K562 (cell line): ENCODE results near the gene ATP13A1. TPM values are rescaled to one million over a fixed set of nuclear protein-coding genes. Genes with fewer than 3 reads are reported as not detected.
A peak's percentile ranks its signal among the peaks of the same experiment; 100 is the strongest.

ENCODE experiments used
- ATF4 ChIP-seq: fragments of 450-650 bp; formaldehyde crosslinking; IDR thresholded peaks from 2 replicates; pipeline ENCODE4 v1.4.0; 2022; ENCODE audit warnings: mild to moderate bottlenecking, moderate library complexity
- BDP1 ChIP-seq: IDR thresholded peaks from 3 replicates; pipeline ENCODE4 v1.6.1; 2011; ENCODE audit not compliant: insufficient read length, insufficient read depth
- ELF2 ChIP-seq: fragments of 250-450 bp; sonication (Bioruptor Pico); IDR thresholded peaks from 2 replicates; pipeline ENCODE4 v1.5.0; 2021; ENCODE audit warnings: mild to moderate bottlenecking
- ELF4 ChIP-seq: fragments of 450-650 bp; formaldehyde crosslinking; IDR thresholded peaks from 2 replicates; pipeline ENCODE4 v1.4.0; 2022; ENCODE audit warnings: missing genetic modification characterization
- JUND ChIP-seq, 2 experiments: IDR thresholded peaks; 2 replicates in 1 of 2; 3 replicates in 1 of 2; pipeline ENCODE4 v1.6.1; 2011; ENCODE audit warnings: borderline replicate concordance in 2 of 2, low read depth in 2 of 2, low read length in 2 of 2, improper control_type of control experiment in 1 of 2, missing biosample characterization in 1 of 2, missing genetic modification characterization in 1 of 2, missing genetic modification reagents in 1 of 2
- KDM1A ChIP-seq, 2 experiments: fragments of 450-650 bp; IDR thresholded peaks; 2 replicates each; pipeline ENCODE4 v1.6.1; 2016; ENCODE audit warnings: mild to moderate bottlenecking in 2 of 2
- NR0B1 ChIP-seq: fragments of 450-650 bp; IDR thresholded peaks from one replicate; pipeline ENCODE4 v1.6.1; 2018; ENCODE audit warnings: mild to moderate bottlenecking, moderate library complexity; ENCODE audit not compliant: partially characterized antibody
- POLR2A ChIP-seq: fragments of 450-650 bp; conservative IDR thresholded peaks from 2 replicates; pipeline ENCODE4 v1.6.1; 2016
- STAT5B ChIP-seq: fragments of 250-450 bp; sonication (Bioruptor Pico); IDR thresholded peaks from 2 replicates; pipeline ENCODE4 v1.8.0; 2021; ENCODE audit warnings: mild to moderate bottlenecking, inconsistent platforms
- TAF7 ChIP-seq: fragments of 450-650 bp; IDR thresholded peaks from 2 replicates; pipeline ENCODE4 v1.6.1; 2016; ENCODE audit warnings: missing genetic modification characterization, missing compliant biosample characterization
- TCF3 ChIP-seq: sonication (generic); formaldehyde crosslinking; IDR thresholded peaks from 2 replicates; pipeline ENCODE4 v1.4.0; 2020; ENCODE audit warnings: mild to moderate bottlenecking, missing genetic modification reagents
- TOE1 ChIP-seq, 2 experiments: fragments of 450-650 bp in 1 of 2; sonication (generic) in 1 of 2; formaldehyde crosslinking in 1 of 2; IDR thresholded peaks; 2 replicates each; pipeline versions ENCODE4 v1.7.1 to v1.8.0; 2016 to 2022; ENCODE audit warnings: borderline replicate concordance in 2 of 2, mild to moderate bottlenecking in 2 of 2, antibody characterized with exemption in 1 of 2, inconsistent platforms in 1 of 2, low read depth in 1 of 2, missing genetic modification reagents in 1 of 2, moderate library complexity in 1 of 2
- TSHZ1 ChIP-seq: fragments of 250-450 bp; sonication (Bioruptor Pico); IDR thresholded peaks from 2 replicates; pipeline ENCODE4 v1.4.0; 2020; ENCODE audit warnings: mild to moderate bottlenecking, moderate library complexity
- ZBTB49 ChIP-seq: sonication (generic); formaldehyde crosslinking; IDR thresholded peaks from 2 replicates; pipeline ENCODE4 v1.8.0; 2022; ENCODE audit warnings: missing genetic modification reagents, mild to moderate bottlenecking, borderline replicate concordance
- ZFP36 ChIP-seq: fragments of 150-350 bp; IDR thresholded peaks from 2 replicates; pipeline ENCODE4 v1.6.1; 2018; ENCODE audit warnings: low read length, low read depth; ENCODE audit not compliant: partially characterized antibody
- ZNF165 ChIP-seq: fragments of 250-450 bp; sonication (Bioruptor Pico); IDR thresholded peaks from 2 replicates; pipeline ENCODE4 v1.4.0; 2020; ENCODE audit warnings: borderline replicate concordance
- ZNF589 ChIP-seq: fragments of 200-800 bp; sonication (Bioruptor generic); IDR thresholded peaks from 2 replicates; pipeline ENCODE4 v1.6.1; 2016; ENCODE audit warnings: low read depth, missing genetic modification characterization, missing compliant biosample characterization
- ZNF696 ChIP-seq: fragments of 250-450 bp; sonication (Bioruptor Pico); conservative IDR thresholded peaks from 2 replicates; pipeline ENCODE4 v1.4.0; 2020; ENCODE audit warnings: mild to moderate bottlenecking, moderate library complexity
- polyA plus RNA-seq, 8 experiments: library from polyadenylated mRNA; depleted of rRNA in 4 of 8; stranded (reverse) in 5 of 8; unstranded in 3 of 8; fragments of >200 nt; fragmentation: Nextera tagmentation in 2 of 8; fragmentation: Illumina TruSeq in 1 of 8; extraction: Ambion mirVana in 2 of 8; extraction: Trizol in 1 of 8; gene quantifications; 2 replicates each; pipeline versions ENCODE4 v1.2.1 to v1.2.3, GENCODE V29; 2011 to 2014; ENCODE audit warnings: inconsistent platforms in 1 of 8, missing spikeins in 1 of 8
- total RNA-seq, 7 experiments: library from RNA; depleted of rRNA in 6 of 7; stranded (reverse); fragments of >200 nt in 6 of 7; fragmentation: Illumina TruSeq in 2 of 7; extraction: Trizol in 2 of 7; gene quantifications; 2 replicates each; pipeline versions ENCODE4 v1.2.1 to v1.2.3, GENCODE V29; 2011 to 2021; ENCODE audit warnings: low replicate concordance in 1 of 7

The ATP13A1 gene
- total and polyA plus RNA-seq, 9 of the 15 experiments (the other 6 are each of a cell fraction or from before 2014, with no cell fraction given): 0.90 to 83.8 (median 23.1) TPM

GRCh38 chr19:19606021-19606420 lies 57.5 kb downstream of the ATP13A1 start (continued):
- TF ChIP-seq ATF4 (no peak), ELF2 (CRISPR knock-in tag) (no peak), ZNF696 (CRISPR knock-in tag) (no peak), JUND (IDR thresholded peaks at IDR 0.05; ENCODE audit: borderline replicate concordance, low read depth, low read length) (0 out of 2 replicates have a peak, but pooled peaks have one; percentile 6), JUND (tag; IDR thresholded peaks at IDR 0.05; ENCODE audit: borderline replicate concordance, low read depth, low read length) (no peak; the same call in 2 of the 3 replicates), TAF7 (tag) (no peak), ELF4 (CRISPR knock-in tag) (no peak), STAT5B (CRISPR knock-in tag) (no peak), ZNF589 (CRISPR knock-in tag) (no peak), KDM1A (IDR thresholded peaks at IDR 0.05) (0 out of 4 replicates have a peak, but pooled peaks of 1 of the 2 experiments have one; percentile 15), ZFP36 (no peak), BDP1 (no peak), ZNF165 (CRISPR knock-in tag) (no peak), ZBTB49 (CRISPR knock-in tag) (no peak), NR0B1 (no peak), TSHZ1 (CRISPR knock-in tag) (no peak), POLR2A (no peak), TOE1 (IDR thresholded peaks at IDR 0.05; ENCODE audit: borderline replicate concordance) (no peak), TOE1 (CRISPR knock-in tag; IDR thresholded peaks at IDR 0.05; ENCODE audit: borderline replicate concordance, low read depth) (no peak), TCF3 (CRISPR knock-in tag) (no peak)
